Measurements from ENCODE around the gene RPTOR.

RPTOR gene

GRCh38 chr17:81011951-81012350 lies 467.3 kb downstream of the RPTOR start:
- no peak for FAIRE-seq

GRCh38 chr17:81012574-81013447 lies 468.2 kb downstream of the RPTOR start:
- no peak for FAIRE-seq

- no peak for FAIRE-seq
Observed at GRCh38 chr17:81013642-81014041, 469.0 kb downstream of the RPTOR start.

DNA sequence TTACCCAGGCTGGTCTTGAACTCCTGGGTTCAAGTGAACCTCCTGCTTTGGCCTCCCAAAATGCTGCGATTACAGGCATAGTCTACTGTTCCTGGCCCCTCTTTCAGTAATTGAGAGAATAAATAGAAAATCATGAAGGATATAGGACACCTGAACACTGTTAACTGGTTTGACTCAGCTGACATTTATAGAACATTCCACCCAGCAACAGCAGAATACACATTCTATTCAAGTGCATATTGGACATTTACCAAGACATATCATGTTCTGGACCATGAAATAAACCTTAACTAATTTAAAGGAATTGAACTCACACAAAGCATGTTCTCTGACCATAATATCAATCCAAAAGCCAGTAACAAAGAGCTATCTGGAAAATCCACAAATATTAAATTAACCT lies 470.5 kb downstream of the RPTOR start:
- FAIRE-seq, result no peak

All from endometrium (tissue), 2 donors.